Tibial nerve (tissue), 4 donors: ENCODE results near the gene KCNK6. TPM values are rescaled to one million over a fixed set of nuclear protein-coding genes. Genes with fewer than 3 reads are reported as not detected.

Experiments used
- DNase-seq, 2 donors: peaks; one replicate each; pipeline ENCODE4 v3.0.0-alpha.2; 2019; ENCODE audit warnings: low spot score in 2 of 2
- H3K27ac ChIP-seq, 4 donors: fragments of 200-600 bp; sonication (generic) in 3 of 4; one replicate each; pipeline ENCODE4 v1.5.1; 2017 to 2019; ENCODE audit warnings: mild to moderate bottlenecking in 1 of 4
- H3K27me3 ChIP-seq, 2 donors: fragments of 200-600 bp; sonication (generic) in 1 of 2; one replicate each; pipeline versions ENCODE4 v1.5.1 to v1.6.0; 2017 to 2019
- H3K36me3 ChIP-seq, 3 donors: fragments of 200-600 bp; sonication (generic); one replicate each; pipeline ENCODE4 v1.5.1; 2018 to 2019
- H3K4me1 ChIP-seq, 4 donors: fragments of 200-600 bp; sonication (generic) in 3 of 4; one replicate each; pipeline ENCODE4 v1.5.1; 2017 to 2019
- H3K4me3 ChIP-seq, 4 donors: fragments of 200-600 bp; sonication (generic) in 3 of 4; one replicate each; pipeline ENCODE4 v1.5.1; 2017 to 2019; ENCODE audit warnings: mild to moderate bottlenecking in 1 of 4, moderate library complexity in 1 of 4
- H3K9me3 ChIP-seq, 4 donors: fragments of 200-600 bp; sonication (generic) in 3 of 4; one replicate each; pipeline ENCODE4 v1.5.1; 2017 to 2019
- EP300 ChIP-seq, 2 donors: sonication (generic); formaldehyde crosslinking; IDR thresholded peaks; one replicate each; pipeline ENCODE4 v1.6.1; 2017; ENCODE audit warnings: antibody characterized with exemption in 2 of 2, mild to moderate bottlenecking in 1 of 2
- POLR2A ChIP-seq, 2 donors: fragments of 450-650 bp; IDR thresholded peaks; one replicate each; pipeline ENCODE4 v1.6.1; 2017; ENCODE audit warnings: antibody characterized with exemption in 2 of 2, mild to moderate bottlenecking in 2 of 2, moderate library complexity in 2 of 2
- WGBS, 2 donors: methylation state at CpG; one replicate each; pipeline ENCODE4 v1.1.5; 2018; 5-methylcytosine and 5-hydroxymethylcytosine counted together
- total RNA-seq, 4 donors: library from RNA; depleted of rRNA; stranded (reverse); fragments of >200 nt; gene quantifications; one replicate each; pipeline ENCODE4 v1.1.0, GENCODE V29; 2016
- TF ChIP-seq, protein P1 (sequence below), 5 experiments: fragments of 200-600 bp in 3 of 5; fragments of 450-650 bp in 2 of 5; sonication (generic) in 3 of 5; IDR thresholded peaks; one replicate each; pipeline ENCODE4 v1.5.1; 2016 to 2019; ENCODE audit warnings: antibody characterized with exemption in 5 of 5, mild to moderate bottlenecking in 3 of 5, moderate library complexity in 2 of 5

KCNK6 gene
- 1 to 10 TPM; 2.6 to 5.4 (median 3.3) TPM for total RNA-seq

- peak in 1 of 2 donors; percentile 22 for DNase-seq
- TF ChIP-seq EP300 (IDR thresholded peaks at IDR 0.05) (no peak), POLR2A (IDR thresholded peaks at IDR 0.05) (peak in 1 of 2 donors; percentile 51)
- WGBS, 2 donors = 2 to 5% methylated on average over 62 to 74 of the region's 76 CpGs
- peaks cover 0 to 8% of the 10 kb centered on the region in 2 donors for H3K27me3 ChIP-seq
- peaks cover 0 to 41% (median 15%) of the 10 kb centered on the region in 4 donors for H3K4me1 ChIP-seq
- peak within 1 kb of the TSS; percentile 53 to 78 (median 66) for H3K4me3 ChIP-seq
- H3K36me3 ChIP-seq = peaks cover 0 to 4% (median 0%) of the 10 kb centered on the region in 3 donors
- H3K27ac ChIP-seq = peak within 1 kb of the TSS; percentile 4 to 82 (median 42)
- H3K9me3 ChIP-seq = no peaks in the 10 kb centered on the region
Measured at GRCh38 chr19:38319421-38320258, at the start of gene KCNK6. Gene KCNK6 (plus strand): TSS chr19:38319845. CDS start chr19:38319951, 106 bp downstream.

- Histone ChIP-seq H3K27me3 (no peaks in the 10 kb centered on the region), H3K9me3 (no peaks in the 10 kb centered on the region), H3K36me3 (no peaks in the 10 kb centered on the region), H3K27ac (peak overlapping the region in 2 of 4 donors; percentile 2 to 11), H3K4me3 (no peak overlapping the region), H3K4me1 (peaks cover 0 to 34% (median 0%) of the 10 kb centered on the region in 4 donors)
- WGBS, 2 donors = 51 to 60% methylated on average over 5 of the region's 5 CpGs
- TF ChIP-seq, protein P1, sequence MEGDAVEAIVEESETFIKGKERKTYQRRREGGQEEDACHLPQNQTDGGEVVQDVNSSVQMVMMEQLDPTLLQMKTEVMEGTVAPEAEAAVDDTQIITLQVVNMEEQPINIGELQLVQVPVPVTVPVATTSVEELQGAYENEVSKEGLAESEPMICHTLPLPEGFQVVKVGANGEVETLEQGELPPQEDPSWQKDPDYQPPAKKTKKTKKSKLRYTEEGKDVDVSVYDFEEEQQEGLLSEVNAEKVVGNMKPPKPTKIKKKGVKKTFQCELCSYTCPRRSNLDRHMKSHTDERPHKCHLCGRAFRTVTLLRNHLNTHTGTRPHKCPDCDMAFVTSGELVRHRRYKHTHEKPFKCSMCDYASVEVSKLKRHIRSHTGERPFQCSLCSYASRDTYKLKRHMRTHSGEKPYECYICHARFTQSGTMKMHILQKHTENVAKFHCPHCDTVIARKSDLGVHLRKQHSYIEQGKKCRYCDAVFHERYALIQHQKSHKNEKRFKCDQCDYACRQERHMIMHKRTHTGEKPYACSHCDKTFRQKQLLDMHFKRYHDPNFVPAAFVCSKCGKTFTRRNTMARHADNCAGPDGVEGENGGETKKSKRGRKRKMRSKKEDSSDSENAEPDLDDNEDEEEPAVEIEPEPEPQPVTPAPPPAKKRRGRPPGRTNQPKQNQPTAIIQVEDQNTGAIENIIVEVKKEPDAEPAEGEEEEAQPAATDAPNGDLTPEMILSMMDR (IDR thresholded peaks at IDR 0.05) = no peak
- TF ChIP-seq POLR2A (IDR thresholded peaks at IDR 0.05) (no peak), EP300 (IDR thresholded peaks at IDR 0.05) (no peak)
- no peak for DNase-seq
Measured at GRCh38 chr19:38270587-38271167, 49.0 kb upstream of the KCNK6 start.

DNA sequence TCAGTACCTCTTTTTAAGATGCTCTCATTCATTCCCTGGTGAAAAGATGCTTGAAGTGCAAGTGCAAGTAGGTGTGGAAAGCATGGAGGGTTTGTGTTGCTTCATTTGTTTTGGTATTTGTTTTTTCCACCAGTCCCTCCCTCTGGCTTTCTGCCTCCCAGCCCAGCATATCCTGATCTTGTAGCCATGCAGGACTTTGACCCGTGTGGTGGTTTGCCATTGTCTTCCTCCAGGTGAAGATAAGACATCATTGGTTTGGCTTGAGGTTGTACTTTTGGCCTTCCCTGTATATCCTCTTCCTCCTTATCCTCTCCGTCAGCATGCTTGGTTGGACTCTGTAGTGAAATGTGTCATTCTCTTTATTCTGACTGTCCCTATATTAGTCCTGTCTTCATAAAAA lies 46.1 kb upstream of the KCNK6 start:
- Histone ChIP-seq H3K27ac (peak overlapping the region in 1 of 4 donors; percentile 46), H3K4me1 (peaks cover 0 to 39% (median 8%) of the 10 kb centered on the region in 4 donors), H3K4me3 (no peak overlapping the region), H3K9me3 (no peaks in the 10 kb centered on the region), H3K36me3 (no peaks in the 10 kb centered on the region), H3K27me3 (no peaks in the 10 kb centered on the region)
- no peak for DNase-seq
- TF ChIP-seq EP300 (IDR thresholded peaks at IDR 0.05) (no peak), POLR2A (IDR thresholded peaks at IDR 0.05) (no peak)
- TF ChIP-seq, protein P1 (IDR thresholded peaks at IDR 0.05) = no peak
- WGBS, 2 donors = 74 to 78% methylated on average over 2 of the region's 2 CpGs

GRCh38 chr19:38274739-38275138 lies 44.9 kb upstream of the KCNK6 start:
- no peak for TF ChIP-seq EP300 (IDR thresholded peaks at IDR 0.05)
- TF ChIP-seq POLR2A (IDR thresholded peaks at IDR 0.05) = no peak
- TF ChIP-seq, protein P1 (IDR thresholded peaks at IDR 0.05) = no peak
- H3K36me3 ChIP-seq = no peaks in the 10 kb centered on the region
- no peak overlapping the region for H3K4me3 ChIP-seq
- peak overlapping the region in 1 of 4 donors; percentile 46 for H3K27ac ChIP-seq
- no peaks in the 10 kb centered on the region for H3K27me3 ChIP-seq
- DNase-seq = no peak
- WGBS, 2 donors = 42 to 48% methylated on average over 9 of the region's 9 CpGs
- no peaks in the 10 kb centered on the region for H3K9me3 ChIP-seq
- H3K4me1 ChIP-seq = peaks cover 0 to 49% (median 11%) of the 10 kb centered on the region in 4 donors

- H3K27ac ChIP-seq = peak overlapping the region; percentile 27 to 87 (median 66)
- H3K4me1 ChIP-seq = peaks cover 0 to 49% (median 11%) of the 10 kb centered on the region in 4 donors
- TF ChIP-seq POLR2A (IDR thresholded peaks at IDR 0.05) = no peak
- TF ChIP-seq, protein P1 (IDR thresholded peaks at IDR 0.05) = no peak
- no peak for TF ChIP-seq EP300 (IDR thresholded peaks at IDR 0.05)
- H3K27me3 ChIP-seq = no peaks in the 10 kb centered on the region
- H3K9me3 ChIP-seq = no peaks in the 10 kb centered on the region
- no peak for DNase-seq
- no peaks in the 10 kb centered on the region for H3K36me3 ChIP-seq
- WGBS, 2 donors = 84 to 88% methylated on average over 7 of the region's 7 CpGs
- no peak overlapping the region for H3K4me3 ChIP-seq
Measured at GRCh38 chr19:38276942-38277517, 42.6 kb upstream of the KCNK6 start.
